ENCODE measurements around the gene C1orf94.

GRCh38 chr1:34178072-34178471 is 1.4 kb downstream of the C1orf94 start:
- TF ChIP-seq CTCF (IDR thresholded peaks at IDR 0.05) (no peak), POLR2A (IDR thresholded peaks at IDR 0.05) (no peak)

All from stomach (tissue), 4 donors.